NK-92 (cell line): ENCODE measurements around the gene GPR4.

Experiments
- DNase-seq: peaks from one replicate; lab custom pipeline; 2025; ENCODE audit not compliant: unreplicated experiment; lab: John Stamatoyannopoulos, UW

The GPR4 gene

DNA sequence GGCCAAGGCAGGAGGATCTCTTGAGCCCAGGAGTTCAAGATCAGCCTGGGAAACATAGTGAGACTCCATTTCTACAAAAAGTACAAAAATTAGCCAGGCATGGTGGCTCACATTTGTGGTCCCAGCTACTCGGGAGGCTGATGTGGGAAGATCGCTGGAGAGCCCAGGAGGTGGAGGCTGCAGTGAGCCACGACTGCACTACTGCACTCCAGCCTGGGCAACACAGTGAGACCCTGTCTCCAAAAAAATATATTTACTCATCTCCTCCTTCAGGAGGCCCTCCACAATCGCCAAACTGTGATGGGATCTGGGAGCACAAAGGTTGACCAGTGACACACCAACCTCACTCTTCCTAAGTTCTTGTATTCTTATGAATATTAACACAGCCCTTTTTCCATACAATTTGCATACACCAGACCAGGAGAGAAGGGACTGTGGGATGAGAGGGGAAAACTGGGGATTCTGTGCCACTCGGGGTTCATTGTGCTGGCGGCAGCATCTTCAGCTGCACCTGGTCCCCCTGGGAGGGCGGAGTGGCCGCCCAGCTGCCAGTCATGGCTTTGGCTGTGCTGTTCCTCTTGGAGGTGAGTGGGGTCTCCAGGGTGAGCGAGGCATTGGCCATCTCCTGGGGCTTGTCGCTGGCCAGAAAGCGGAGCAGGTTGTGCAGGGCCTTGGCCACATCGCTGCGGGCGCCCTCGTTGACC is 11.6 kb downstream of the GPR4 start:
- no peak for DNase-seq

DNA sequence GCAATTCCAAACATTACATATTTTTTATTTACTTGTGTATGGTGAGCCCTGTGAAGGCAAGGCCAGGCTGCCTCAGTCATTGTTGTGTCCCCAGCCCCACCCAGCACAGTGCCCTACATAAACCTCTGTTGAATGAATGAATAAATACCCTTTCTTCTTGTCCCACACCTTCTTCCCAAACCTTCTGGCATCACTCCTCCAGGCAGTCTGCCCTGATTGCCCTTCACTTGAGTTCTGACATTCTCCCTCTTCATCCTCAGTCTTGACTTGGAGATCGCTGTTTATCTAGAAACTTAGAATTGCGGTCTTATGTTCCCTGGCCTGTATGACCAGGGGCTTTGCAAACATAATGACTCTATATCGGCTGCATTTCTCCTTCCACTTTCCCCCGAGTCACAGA is 12.2 kb downstream of the GPR4 start:
- no peak for DNase-seq

DNA sequence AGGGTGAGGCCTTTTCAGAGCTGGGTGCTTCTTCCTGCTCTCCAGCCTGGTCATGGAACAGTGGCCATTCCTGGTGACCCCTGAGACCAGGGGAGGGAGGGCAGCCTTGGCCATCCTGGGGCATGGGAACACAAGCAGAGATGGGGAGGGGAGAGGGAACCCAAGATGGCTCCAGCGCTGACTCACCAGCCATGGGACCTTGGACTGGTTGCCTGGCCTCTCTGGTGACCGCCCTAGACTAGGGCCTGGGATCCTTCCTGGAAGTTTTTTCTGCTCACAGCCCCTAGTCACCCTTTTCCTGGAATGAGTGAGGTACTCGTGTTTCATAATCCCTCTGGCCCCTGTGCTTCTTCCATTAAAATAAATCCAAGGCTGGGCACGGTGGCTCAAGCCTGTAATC is 14.1 kb downstream of the GPR4 start:
- DNase-seq: no peak

DNA sequence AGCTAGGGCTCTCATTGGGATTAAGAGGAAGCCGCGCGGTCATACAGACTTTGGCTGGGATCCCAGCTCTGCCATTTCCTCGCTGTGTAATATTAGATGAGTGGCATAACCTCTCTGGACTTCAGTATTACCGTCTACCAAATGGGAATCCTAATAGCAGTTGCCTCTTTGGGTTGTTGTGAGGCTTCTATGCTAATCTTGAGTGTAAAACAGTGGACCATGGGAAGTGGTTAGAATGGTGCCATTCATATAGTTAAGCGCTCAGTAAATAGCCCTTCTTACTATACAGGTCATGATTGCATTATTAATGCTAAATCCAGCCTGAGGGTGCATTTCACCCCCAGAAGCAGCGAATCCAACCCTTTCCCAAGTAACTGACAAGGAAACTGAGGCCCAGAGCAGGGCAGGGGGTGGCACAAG is 16.8 kb downstream of the GPR4 start:
- no peak for DNase-seq

DNA sequence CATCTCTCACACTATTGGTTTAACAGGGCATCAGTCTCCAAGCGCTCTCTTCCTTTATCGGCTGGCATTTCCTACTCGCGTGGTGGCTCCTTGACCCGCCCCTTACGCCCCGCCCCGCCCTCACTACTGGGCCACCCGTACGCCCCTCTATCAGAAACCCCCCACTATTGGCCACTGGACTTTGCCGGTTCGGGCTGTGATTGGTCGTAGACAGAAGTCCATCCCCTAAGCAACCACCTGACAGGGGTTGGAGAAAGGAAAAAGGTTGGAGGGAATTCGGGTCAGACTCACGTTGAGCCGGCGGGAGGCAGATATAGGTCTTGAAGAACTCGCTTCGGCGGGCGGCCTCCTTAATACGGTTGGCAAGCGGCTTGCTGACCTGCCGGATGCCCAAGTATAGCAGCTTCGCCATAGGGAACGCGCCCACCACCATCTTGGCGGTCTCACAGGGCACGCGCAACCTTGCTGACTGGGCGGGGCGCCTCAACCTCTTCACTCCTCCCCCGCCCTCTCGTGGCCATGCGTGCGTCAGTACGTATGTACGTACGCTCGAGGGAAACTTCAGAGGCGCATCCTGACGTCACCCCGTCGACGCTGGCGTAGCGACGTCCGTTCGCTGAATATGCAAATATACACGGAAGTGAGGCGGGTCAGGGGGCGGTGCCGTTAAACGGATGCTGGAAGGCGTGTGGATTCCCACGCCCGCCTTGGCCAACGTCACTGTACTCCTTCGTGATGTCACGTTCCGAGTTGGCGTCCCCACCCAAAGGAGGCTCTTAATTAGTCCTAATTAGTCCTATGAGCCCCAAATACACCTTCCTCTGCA is 17.5 kb downstream of the GPR4 start, which contains the start of gene OPA3:
Gene OPA3, minus strand, starts transcription at position 471 of the 826 bp plus-strand sequence. Its CDS starts 38 bp downstream, at position 433.
- peak; percentile 93 for DNase-seq

DNA sequence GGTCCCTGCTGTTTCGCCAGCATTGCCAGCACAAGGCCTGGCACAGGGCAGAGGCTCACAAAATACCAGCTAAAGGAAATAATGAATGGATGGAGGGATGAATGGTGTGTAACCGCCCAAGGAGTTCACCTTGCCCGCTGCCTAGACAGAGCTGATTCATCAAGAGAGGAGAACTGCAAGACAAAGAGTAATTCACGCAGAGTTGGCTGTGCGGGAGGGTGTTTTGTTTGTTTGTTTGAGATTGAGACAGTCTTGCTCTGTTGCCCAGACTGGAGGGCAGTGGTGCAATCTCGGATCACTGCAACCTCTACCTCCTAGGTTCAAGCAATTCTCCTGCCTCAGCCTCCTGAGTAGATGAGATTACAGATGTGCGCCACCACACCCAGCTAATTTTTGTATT is 20.4 kb downstream of the GPR4 start:
- no peak for DNase-seq

DNA sequence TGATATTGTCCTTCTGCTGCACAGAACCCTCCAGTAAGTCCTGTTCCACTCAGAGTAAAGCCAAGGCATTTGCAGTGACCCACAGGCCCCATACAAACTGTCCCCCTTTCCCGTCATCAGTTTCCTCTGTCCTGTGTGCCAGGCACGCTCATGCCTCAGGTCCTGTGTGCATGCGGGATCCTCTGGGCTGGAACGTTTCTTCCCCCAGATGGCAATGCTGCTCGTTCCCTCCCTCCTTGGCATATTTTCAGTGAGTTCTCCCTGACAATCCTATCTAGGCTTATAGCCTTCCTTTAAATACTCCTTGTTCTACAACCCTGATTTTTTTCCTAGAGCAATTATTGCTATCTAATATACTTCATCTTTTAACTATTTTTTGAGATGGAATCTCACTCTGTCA is 23.2 kb downstream of the GPR4 start:
- DNase-seq: no peak

DNA sequence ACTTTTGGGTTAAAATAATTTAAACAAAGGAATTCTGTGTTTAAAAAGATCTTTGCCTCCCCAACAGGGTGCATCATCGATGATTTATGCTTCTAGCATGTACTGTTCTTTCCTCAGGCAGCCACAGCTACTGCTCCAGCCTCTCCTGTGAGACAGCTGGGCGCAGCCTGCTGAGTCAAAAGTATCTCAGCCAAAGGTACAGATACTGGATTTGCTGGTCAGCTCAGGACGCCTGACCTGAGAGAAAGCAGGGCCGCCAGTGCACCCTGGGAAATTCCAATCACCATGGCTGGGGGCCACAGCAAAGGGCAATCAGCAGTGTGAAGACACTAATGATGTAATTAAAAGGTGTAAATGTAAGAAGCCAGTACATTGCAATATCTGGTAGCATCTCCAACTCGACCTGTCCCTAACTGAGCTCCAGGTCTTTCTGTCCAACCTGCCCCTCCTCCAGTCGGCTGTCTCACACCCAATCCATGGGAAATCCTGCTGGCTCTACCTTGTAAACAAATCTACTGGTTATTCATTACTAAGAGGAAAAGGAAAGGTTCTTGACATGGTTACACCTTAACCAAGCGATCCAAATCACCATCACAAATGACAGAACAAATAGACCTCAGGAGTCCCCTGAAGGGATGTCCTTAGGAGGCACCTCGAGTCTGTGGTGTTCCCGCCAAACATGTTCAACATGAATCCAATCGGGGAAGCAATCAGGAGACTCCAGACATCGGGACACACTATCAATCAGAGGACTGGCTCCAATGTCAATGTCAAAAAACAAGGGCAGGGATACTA is 24.7 kb downstream of the GPR4 start:
- no peak for DNase-seq

DNA sequence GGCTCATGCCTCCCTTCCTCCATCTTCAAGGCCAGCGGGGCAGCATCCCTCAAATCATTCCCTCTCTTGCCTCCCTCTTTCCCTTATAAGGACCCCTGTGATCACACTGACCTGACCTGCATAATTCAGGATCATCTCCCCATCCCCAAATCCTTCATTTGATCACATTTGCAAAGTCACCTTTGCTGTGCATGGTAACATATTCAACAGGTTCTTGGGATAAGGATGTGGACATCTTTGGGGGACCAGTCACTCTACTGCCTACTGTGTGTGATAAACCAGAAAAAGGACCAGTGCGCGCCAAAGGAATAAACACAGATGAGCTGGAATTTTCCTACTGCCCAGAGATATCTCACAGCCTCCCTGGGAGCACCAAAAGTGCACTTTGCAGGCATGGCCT is 25.3 kb downstream of the GPR4 start:
- DNase-seq: no peak

DNA sequence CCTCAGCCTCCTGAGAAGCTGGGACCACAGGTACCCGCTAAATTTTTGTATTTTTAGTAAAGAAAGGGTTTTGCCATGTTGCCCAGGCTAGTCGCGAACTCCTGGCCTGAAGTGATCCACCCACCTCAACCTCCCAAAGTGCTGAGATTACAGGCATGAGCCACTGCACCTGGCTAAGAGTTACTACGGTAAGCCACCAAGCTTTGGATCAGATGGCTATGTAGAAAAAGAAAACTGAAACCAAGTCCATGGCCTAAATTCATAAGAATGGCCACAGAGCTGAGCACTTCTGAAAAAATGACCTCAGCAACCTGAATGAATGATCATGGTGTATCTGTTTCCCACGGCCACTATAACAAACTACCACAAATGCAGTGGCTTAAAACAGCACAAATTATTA is 26.8 kb downstream of the GPR4 start:
- DNase-seq: no peak

DNA sequence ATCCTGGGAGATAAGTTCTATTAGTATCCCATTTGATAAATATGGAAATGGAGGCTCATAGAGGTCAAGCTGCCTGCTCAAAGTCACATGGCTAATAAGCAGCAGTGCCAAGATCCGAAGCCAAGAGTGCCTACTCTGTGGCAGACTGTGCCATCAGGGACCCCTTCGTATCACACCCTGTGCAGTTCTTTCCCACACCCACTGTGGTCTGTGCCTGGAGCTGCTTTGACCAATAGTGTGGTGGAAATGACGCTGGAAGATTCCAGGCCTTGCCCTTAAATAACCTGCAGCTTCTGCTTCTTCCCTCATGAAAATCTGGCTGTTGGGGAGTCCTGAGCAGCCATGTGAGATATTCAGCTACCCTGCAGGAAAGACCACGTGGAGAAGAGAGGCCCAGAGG is 27.5 kb downstream of the GPR4 start:
- no peak for DNase-seq

DNA sequence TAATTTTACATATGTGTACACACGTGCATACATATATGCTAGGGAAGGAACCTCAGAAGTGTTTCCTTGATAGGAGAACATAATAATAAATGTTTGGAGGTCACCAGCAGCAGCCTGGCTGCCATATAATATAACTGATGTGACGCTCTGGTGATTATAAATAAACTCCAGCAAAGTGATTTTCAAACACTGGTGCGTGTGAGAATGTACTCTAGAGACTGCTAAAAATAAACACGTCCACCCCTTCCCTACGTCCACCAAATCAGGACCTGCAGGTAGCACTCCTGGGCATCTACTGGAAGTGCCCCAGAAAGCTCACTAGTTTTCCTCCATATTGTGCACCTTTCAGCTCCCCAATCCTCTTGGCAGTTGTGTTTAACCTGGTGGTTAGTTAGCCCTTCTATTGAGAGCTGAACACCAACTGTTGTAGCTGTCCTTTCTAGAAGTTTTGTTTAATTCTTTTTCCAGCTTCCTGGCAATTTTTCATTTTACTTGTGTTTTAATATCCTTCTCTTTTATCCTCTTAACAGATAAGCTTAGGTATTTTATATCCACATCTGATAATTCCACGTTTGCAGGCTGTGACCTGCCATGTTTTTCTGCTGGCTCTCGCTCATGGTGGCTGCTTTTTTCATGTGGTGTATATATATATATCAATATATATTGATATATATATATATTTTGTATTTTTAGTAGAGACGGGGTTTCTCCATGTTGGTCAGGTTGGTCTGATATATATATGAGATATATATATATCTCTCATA is 30.4 kb downstream of the GPR4 start:
- DNase-seq: no peak

DNA sequence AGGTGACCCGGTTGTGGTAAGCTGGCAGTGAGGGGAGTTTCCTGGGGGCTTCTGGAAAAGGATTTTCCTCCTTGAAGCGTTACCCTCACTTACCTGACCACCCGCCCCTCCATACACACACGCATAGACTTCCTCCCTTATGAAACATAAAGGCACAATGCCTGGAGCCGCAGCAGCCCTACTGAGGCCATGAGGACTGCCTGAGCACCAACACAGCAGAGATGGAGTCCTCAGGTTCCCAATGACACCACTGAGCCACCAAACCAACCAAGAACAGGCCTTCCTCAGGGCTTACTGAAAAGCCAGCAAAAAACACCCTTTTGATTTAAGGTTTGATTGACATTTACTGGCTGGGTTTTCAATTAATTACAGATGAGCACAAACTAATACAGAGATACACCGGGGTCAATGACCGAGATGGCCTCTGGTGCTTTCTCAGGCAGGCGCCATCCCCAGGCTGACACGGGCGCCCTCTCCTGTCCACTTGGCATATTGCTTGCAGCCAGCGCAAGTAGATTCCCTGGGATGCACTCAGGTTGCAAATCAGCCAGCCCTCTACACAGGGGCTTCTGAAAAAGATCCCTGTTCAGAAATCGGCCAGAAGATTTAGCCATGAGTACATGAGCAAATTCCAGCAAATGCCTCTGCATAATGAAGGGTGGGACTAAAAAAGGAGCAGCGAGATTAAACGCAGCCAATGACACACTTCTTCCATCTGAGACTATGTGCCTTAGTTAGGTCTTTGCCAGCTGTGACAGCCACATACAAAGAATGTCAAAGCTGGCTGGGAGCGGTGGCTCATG is 32.2 kb downstream of the GPR4 start:
- DNase-seq: no peak

DNA sequence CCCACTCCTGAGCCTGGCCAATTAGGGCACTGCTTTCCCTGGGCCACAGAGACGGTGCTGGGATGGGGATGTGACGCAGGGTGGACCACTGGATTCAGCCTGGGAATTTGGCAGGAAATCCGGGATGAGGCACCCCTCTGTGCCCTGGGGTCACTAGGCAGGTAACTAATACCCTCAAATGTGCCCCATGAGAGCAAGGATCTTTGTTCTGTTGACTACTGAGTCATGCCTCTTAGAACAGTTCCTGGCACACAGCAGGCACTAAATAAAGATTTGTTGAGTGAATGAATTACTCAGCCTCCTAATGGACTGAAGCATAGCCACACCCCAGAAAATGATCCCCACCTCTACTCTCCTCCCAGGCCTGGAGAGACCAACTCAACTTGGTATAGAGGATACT is 33.3 kb downstream of the GPR4 start:
- no peak for DNase-seq

DNA sequence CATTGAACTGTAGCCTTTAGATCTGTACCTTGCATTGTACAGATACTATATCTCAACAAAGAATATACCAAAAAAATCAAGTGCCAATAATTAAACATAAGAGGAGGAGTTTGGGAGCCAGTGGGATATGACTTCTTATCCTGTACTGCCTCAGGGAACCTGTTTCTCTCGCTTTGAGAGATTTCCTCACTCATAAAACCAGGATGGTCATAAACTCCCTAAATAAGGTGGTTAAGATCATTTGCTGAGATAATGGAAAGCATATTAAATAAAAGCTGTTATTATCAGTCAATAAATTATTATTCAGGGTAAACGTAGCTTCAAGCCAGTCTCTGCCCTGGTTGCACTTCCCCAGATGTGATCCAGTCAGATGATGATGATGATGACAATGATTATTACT is 34.4 kb downstream of the GPR4 start:
- DNase-seq: no peak

DNA sequence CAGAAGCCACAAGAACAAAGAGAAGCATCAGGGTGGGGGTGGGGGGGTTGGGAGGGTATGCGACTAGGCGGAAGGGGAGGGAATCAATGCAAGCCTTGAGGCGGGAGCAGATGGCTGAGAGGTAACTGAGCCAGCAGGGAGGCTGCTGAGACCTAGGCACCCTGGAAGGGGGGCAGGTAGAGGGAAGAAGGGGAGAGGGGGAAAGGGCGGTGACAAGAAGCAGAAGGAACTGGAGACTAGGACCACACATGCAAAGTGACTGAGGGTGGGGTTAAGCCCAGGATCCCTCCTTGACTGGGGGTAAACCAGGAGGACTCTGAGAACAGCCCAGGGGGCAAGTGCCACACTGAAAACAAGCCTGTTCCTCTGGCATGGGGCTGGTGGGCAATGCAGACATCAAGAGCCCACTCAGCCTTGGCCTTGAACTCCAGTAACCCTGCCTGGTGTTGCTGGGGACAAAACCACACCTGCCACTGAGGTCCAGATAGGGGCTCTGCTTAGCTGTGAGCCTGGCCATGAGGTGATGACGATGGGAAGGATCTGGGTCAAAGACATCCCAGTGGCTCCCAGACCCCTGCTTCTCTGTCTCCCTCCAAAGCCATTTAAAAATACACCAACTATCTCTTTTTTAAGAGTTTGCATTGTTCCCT is 37.8 kb downstream of the GPR4 start:
- no peak for DNase-seq

DNA sequence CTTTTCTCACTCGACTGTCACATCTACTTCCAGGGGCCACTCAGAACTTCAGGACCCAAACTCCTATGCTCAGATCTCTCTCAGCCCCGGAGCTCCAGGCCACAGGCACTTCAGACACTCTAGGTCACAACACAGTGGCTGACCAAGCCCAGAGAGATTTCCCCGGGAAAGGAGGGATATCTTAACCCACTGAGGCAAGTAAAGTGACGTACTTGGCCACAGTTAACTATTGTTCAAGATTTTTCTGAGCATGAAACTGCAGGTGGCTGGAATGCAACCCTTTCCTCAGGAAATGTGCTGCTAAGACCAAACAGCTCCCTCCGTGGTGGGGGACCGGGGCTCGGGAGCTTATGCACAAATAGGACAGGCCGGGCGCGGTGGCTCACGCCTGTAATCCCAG is 41.3 kb downstream of the GPR4 start:
- DNase-seq: no peak

DNA sequence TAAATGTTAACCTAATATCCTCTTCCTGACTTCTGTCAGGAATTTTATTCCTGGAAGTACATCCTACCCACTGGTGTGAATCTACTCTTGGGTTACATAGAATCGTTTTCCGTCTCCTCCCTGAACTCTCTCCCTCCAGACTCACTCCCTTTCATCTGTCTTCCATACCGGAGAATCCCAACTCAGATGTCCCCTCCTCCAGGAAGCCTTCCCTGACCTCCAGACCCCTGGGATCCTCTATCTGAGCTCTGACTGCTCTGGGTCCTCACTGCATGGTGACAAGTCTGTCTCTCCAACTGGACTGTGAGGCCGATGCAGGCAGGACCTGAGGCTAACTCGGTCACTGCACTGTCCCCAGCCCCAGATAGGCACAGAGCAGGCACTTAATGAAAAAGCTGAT is 42.0 kb downstream of the GPR4 start:
- DNase-seq: no peak

DNA sequence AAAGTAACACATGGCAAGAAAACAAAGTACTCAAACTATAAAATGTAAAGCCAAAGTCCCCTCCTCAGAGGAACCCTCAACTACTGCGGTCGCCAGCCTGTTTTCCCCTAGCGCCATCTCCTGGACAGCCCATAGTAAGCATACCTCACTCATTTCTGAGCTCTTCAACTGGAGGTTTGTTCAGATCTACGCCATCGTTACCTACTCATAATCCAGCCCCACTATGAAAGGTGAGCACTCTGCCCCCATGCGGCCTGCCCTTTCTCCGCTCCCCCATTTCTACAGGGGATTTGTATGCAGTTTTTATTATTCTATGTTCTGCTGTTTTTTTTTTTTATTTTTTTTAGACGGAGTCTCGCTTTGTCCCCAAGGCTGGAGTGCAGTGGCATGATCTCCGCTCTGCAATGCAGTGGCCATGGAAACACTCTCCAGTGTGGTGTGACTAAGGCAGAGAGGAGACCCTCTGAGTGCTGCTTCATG is 43.6 kb downstream of the GPR4 start:
- no peak for DNase-seq

DNA sequence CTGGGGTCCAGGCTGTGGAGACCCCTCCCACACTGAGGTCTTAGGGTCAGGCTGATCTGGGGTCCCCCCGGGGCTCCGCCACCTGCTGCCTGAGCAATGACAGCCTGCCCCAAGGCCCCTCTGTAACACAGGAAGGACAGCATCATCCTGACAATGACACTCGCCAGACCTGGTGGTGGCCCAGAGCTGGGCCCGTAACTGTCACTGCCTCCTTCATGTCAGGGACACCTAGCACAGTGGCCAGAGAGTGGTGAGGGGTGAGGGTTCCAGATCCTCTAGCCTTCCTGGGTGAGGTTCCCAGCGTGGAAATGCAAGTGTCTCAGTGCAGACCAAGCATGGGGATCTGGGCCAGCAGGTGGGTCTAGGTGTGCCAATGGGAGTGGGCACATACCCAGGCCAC is 45.2 kb downstream of the GPR4 start:
- DNase-seq: no peak
